HUES64 (cell line): Measurements from ENCODE around the gene IGFBP1.

Experiments used
- H3K27ac ChIP-seq: 2 replicates; pipeline ENCODE4 v1.7.0; 2013; ENCODE audit warnings: low read depth, low read length, inconsistent platforms
- H3K27me3 ChIP-seq: 2 replicates; pipeline ENCODE4 v1.6.1; 2013; ENCODE audit warnings: mild to moderate bottlenecking, low read length; ENCODE audit not compliant: insufficient read depth
- H3K36me3 ChIP-seq: 2 replicates; pipeline ENCODE4 v1.6.1; 2013; ENCODE audit warnings: mild to moderate bottlenecking, low read length; ENCODE audit not compliant: insufficient read depth
- H3K4me1 ChIP-seq: 2 replicates; pipeline ENCODE4 v1.6.1; 2013; ENCODE audit warnings: mild to moderate bottlenecking, low read length, moderate library complexity; ENCODE audit not compliant: insufficient read depth
- H3K4me3 ChIP-seq: 2 replicates; pipeline ENCODE4 v1.5.1; 2013; ENCODE audit warnings: mild to moderate bottlenecking, low read length, moderate library complexity
- H3K9ac ChIP-seq: 2 replicates; pipeline ENCODE4 v1.6.1; 2013; ENCODE audit warnings: mild to moderate bottlenecking, low read depth, low read length
- H3K9me3 ChIP-seq: 2 replicates; pipeline ENCODE4 v1.6.1; 2013; ENCODE audit warnings: low read depth, low read length; ENCODE audit not compliant: insufficient read depth
- WGBS: fragments of 150-250, 120-280 bp; methylation state at CpG from one replicate; pipeline ENCODE4 v1.1.7; 2013; ENCODE audit warnings: missing lambda C conversion rate; 5-methylcytosine and 5-hydroxymethylcytosine counted together

The IGFBP1 gene

GRCh38 chr7:45921381-45921698 lies 33.1 kb downstream of the IGFBP1 start:
- Histone ChIP-seq H3K27ac (no peak overlapping the region), H3K27me3 (peaks cover 54% of the 10 kb centered on the region), H3K9me3 (no peaks in the 10 kb centered on the region), H3K36me3 (peaks cover 1% of the 10 kb centered on the region; the same call in 1 of the 2 replicates), H3K4me3 (peak overlapping the region; percentile 66), H3K9ac (no peak overlapping the region), H3K4me1 (peaks cover 19% of the 10 kb centered on the region; the same call in 1 of the 2 replicates)
- WGBS: 1% methylated on average over 30 of the region's 31 CpGs

- H3K27me3 ChIP-seq: peaks cover 54% of the 10 kb centered on the region
- H3K4me1 ChIP-seq: peaks cover 19% of the 10 kb centered on the region; the same call in 1 of the 2 replicates
- H3K4me3 ChIP-seq: peak overlapping the region; percentile 66
- H3K36me3 ChIP-seq: no peaks in the 10 kb centered on the region
- no peak overlapping the region for H3K9ac ChIP-seq
- no peaks in the 10 kb centered on the region for H3K9me3 ChIP-seq
- no peak overlapping the region for H3K27ac ChIP-seq
- under 1% methylated on average over 36 of the region's 36 CpGs for WGBS
Measured at GRCh38 chr7:45921699-45922519, 33.6 kb downstream of the IGFBP1 start.

- H3K9ac ChIP-seq: no peak overlapping the region
- H3K27ac ChIP-seq: no peak overlapping the region
- H3K9me3 ChIP-seq: no peaks in the 10 kb centered on the region
- peaks cover 19% of the 10 kb centered on the region; the same call in 1 of the 2 replicates for H3K4me1 ChIP-seq
- peaks cover 52% of the 10 kb centered on the region for H3K27me3 ChIP-seq
- WGBS: 8% methylated on average over 11 of the region's 11 CpGs
- peak overlapping the region; percentile 66 for H3K4me3 ChIP-seq
- no peaks in the 10 kb centered on the region for H3K36me3 ChIP-seq
Measured at GRCh38 chr7:45922810-45923209, 34.5 kb downstream of the IGFBP1 start.

- H3K9me3 ChIP-seq: no peaks in the 10 kb centered on the region
- WGBS: 10% methylated on average over 9 of the region's 9 CpGs
- H3K27me3 ChIP-seq: peaks cover 47% of the 10 kb centered on the region
- H3K9ac ChIP-seq: no peak overlapping the region
- peaks cover 19% of the 10 kb centered on the region; the same call in 1 of the 2 replicates for H3K4me1 ChIP-seq
- peak overlapping the region; percentile 66 for H3K4me3 ChIP-seq
- no peak overlapping the region for H3K27ac ChIP-seq
- H3K36me3 ChIP-seq: no peaks in the 10 kb centered on the region
Measured at GRCh38 chr7:45923290-45923689, 35.0 kb downstream of the IGFBP1 start.

GRCh38 chr7:45923818-45924217 lies 35.5 kb downstream of the IGFBP1 start:
- H3K27ac ChIP-seq: no peak overlapping the region; the same call in 1 of the 2 replicates
- WGBS: 7% methylated on average over 6 of the region's 6 CpGs
- H3K9me3 ChIP-seq: no peaks in the 10 kb centered on the region
- peaks cover 42% of the 10 kb centered on the region for H3K27me3 ChIP-seq
- peaks cover 19% of the 10 kb centered on the region; the same call in 1 of the 2 replicates for H3K4me1 ChIP-seq
- no peak overlapping the region for H3K9ac ChIP-seq
- peak overlapping the region; percentile 8; the same call in 1 of the 2 replicates for H3K4me3 ChIP-seq
- H3K36me3 ChIP-seq: no peaks in the 10 kb centered on the region

- Histone ChIP-seq H3K27me3 (peaks cover 37% of the 10 kb centered on the region), H3K27ac (no peak overlapping the region; the same call in 1 of the 2 replicates), H3K4me3 (no peak overlapping the region), H3K9me3 (no peaks in the 10 kb centered on the region), H3K36me3 (no peaks in the 10 kb centered on the region), H3K9ac (no peak overlapping the region), H3K4me1 (peaks cover 19% of the 10 kb centered on the region; the same call in 1 of the 2 replicates)
- 69% methylated on average over 5 of the region's 5 CpGs for WGBS
Measured at GRCh38 chr7:45924283-45924682, 36.0 kb downstream of the IGFBP1 start.

- Histone ChIP-seq H3K4me3 (no peak overlapping the region), H3K9me3 (no peaks in the 10 kb centered on the region)
Measured at GRCh38 chr7:45927721-45928120, 39.4 kb downstream of the IGFBP1 start.

GRCh38 chr7:45930967-45931366 lies 42.7 kb downstream of the IGFBP1 start:
- no peaks in the 10 kb centered on the region for H3K4me1 ChIP-seq
- H3K9me3 ChIP-seq: no peaks in the 10 kb centered on the region
- no peak overlapping the region for H3K27ac ChIP-seq
- no peak overlapping the region for H3K4me3 ChIP-seq
- no peak overlapping the region for H3K9ac ChIP-seq
- no peaks in the 10 kb centered on the region for H3K27me3 ChIP-seq
- H3K36me3 ChIP-seq: no peaks in the 10 kb centered on the region

More at GRCh38 chr7:45927721-45928120, 39.4 kb downstream of the IGFBP1 start:
- Histone ChIP-seq H3K27me3 (peaks cover 4% of the 10 kb centered on the region), H3K4me1 (peaks cover 13% of the 10 kb centered on the region; the same call in 1 of the 2 replicates), H3K9ac (no peak overlapping the region), H3K27ac (no peak overlapping the region), H3K36me3 (no peaks in the 10 kb centered on the region)
- WGBS: 93% methylated on average over 2 of the region's 3 CpGs

GRCh38 chr7:45937301-45937700 lies 49.0 kb downstream of the IGFBP1 start:
- no peaks in the 10 kb centered on the region for H3K36me3 ChIP-seq
- H3K9me3 ChIP-seq: no peaks in the 10 kb centered on the region
- 78% methylated on average over 6 of the region's 6 CpGs for WGBS
- H3K9ac ChIP-seq: no peak overlapping the region
- no peak overlapping the region for H3K27ac ChIP-seq
- H3K27me3 ChIP-seq: no peaks in the 10 kb centered on the region
- H3K4me1 ChIP-seq: no peaks in the 10 kb centered on the region
- no peak overlapping the region for H3K4me3 ChIP-seq

- Histone ChIP-seq H3K27ac (no peak overlapping the region), H3K36me3 (no peaks in the 10 kb centered on the region), H3K4me1 (no peaks in the 10 kb centered on the region), H3K9ac (no peak overlapping the region), H3K4me3 (no peak overlapping the region), H3K9me3 (no peaks in the 10 kb centered on the region), H3K27me3 (no peaks in the 10 kb centered on the region)
- WGBS: 93% methylated on average over 2 of the region's 2 CpGs
Measured at GRCh38 chr7:45937862-45938261, 49.6 kb downstream of the IGFBP1 start.

- Histone ChIP-seq H3K9me3 (no peaks in the 10 kb centered on the region), H3K27me3 (no peaks in the 10 kb centered on the region), H3K27ac (no peak overlapping the region), H3K9ac (no peak overlapping the region), H3K4me3 (no peak overlapping the region), H3K36me3 (no peaks in the 10 kb centered on the region), H3K4me1 (no peaks in the 10 kb centered on the region)
- WGBS: 90% methylated on average over 22 of the region's 22 CpGs
Measured at GRCh38 chr7:45938626-45939302, 50.5 kb downstream of the IGFBP1 start.
